Uterus (tissue), 2 donors: ENCODE measurements around the gene STX18.

Experiments used
- CTCF ChIP-seq, 4 experiments: fragments of 200-600 bp in 2 of 4; fragments of 450-650 bp in 2 of 4; sonication (generic) in 2 of 4; IDR thresholded peaks; one replicate each; pipeline ENCODE4 v1.5.1; 2016 to 2019; ENCODE audit warnings: antibody characterized with exemption in 4 of 4, mild to moderate bottlenecking in 2 of 4, moderate library complexity in 1 of 4
- POLR2A ChIP-seq, 2 donors: fragments of 450-650 bp; IDR thresholded peaks; one replicate each; pipeline ENCODE4 v1.6.1; 2016; ENCODE audit warnings: antibody characterized with exemption in 2 of 2, mild to moderate bottlenecking in 1 of 2, moderate library complexity in 1 of 2

- TF ChIP-seq CTCF (IDR thresholded peaks at IDR 0.05) (no peak), POLR2A (IDR thresholded peaks at IDR 0.05) (no peak)
Measured at GRCh38 chr4:4462970-4463369, 78.9 kb downstream of the STX18 start.
